ENCODE data around the gene CWC22.

DNA sequence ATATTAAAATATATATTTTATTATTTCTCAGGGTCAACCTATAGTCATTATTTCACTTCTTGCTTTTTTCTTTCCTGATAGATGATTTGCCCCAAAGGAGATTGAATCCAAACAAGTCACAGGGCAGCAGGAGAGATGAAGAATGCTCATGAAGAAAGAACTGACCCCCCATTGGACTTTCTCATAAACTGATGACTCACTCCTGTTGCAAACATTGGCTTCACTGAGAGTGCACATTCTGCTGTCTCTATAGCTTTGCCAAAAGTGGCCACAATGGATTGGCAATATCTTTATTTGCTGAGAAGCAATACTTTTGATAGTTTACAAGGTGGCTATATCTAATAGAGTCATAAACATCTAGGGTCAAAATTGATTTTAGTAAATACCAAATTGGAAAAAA is 89.8 kb downstream of the CWC22 start:
- TF ChIP-seq EZH2phosphoT487 (IDR thresholded peaks at IDR 0.05; ENCODE audit: insufficient read depth, low read depth) (no peak), EZH2 (IDR thresholded peaks at IDR 0.05; ENCODE audit: insufficient read depth, poor library complexity, severe bottlenecking) (no peak)

All from GM23248 (cell line).